ENCODE measurements around the gene RNU5B-1. TPM values are rescaled to one million over a fixed set of nuclear protein-coding genes. Genes with fewer than 3 reads are reported as not detected.
A peak's percentile ranks its signal among the peaks of the same experiment; 100 is the strongest.

Gene RNU5B-1
- total RNA-seq, 2 experiments from 2014 or later: not detected

- no peak for TF ChIP-seq CTCF (conservative IDR thresholded peaks at IDR 0.05; ENCODE audit: low read length)
- no TSS peak for BruUV-seq (replicated peaks)
- H3K9me3 ChIP-seq (ENCODE audit: low read length): no peaks in the 10 kb centered on the region
- H4K20me1 ChIP-seq (ENCODE audit: insufficient read depth, low read length): no peaks in the 10 kb centered on the region
- intact Hi-C loops (cut with micrococcal nuclease; ENCODE audit: unreplicated experiment): loop anchor here (5.0 to 10.0 kb wide), 2 partner anchors 465 to 583 kb away; partner anchors contain the start of gene PIF1
- no peak overlapping the region for H3K27ac ChIP-seq (ENCODE audit: low read depth, low read length, poor library complexity, severe bottlenecking)
- H3K4me1 ChIP-seq (ENCODE audit: insufficient read depth, low read length, poor library complexity, severe bottlenecking): peaks cover 34% of the 10 kb centered on the region
- H3K4me3 ChIP-seq (ENCODE audit: low read depth, low read length, poor library complexity, severe bottlenecking): no peak overlapping the region
- H3K79me2 ChIP-seq (ENCODE audit: insufficient read depth, low read depth, low read length): peaks cover 6% of the 10 kb centered on the region; the same call in 1 of the 2 replicates
- H3K9me2 ChIP-seq (ENCODE audit: insufficient read depth, low read length): no peaks in the 10 kb centered on the region
- ChIA-PET POLR2A (interaction anchor here (1.1 kb wide), 1 partner anchor 104 kb away, joined by 4 read pairs; the partner anchor contains the start of gene CLPX), CTCF (ENCODE audit: unreplicated experiment) (no interaction called here)
- no peak overlapping the region for H2AFZ ChIP-seq (ENCODE audit: low read length)
- no peak for DNase-seq (ENCODE audit: low spot score)
- H3K4me2 ChIP-seq (ENCODE audit: low read length): no peak overlapping the region
- H3K36me3 ChIP-seq (ENCODE audit: insufficient read depth, low read length): no peaks in the 10 kb centered on the region; the same call in 1 of the 2 replicates
Observed at GRCh38 chr15:65289261-65289854, 15.1 kb upstream of the RNU5B-1 start.

- peaks cover 6% of the 10 kb centered on the region; the same call in 1 of the 2 replicates for H3K79me2 ChIP-seq (ENCODE audit: insufficient read depth, low read depth, low read length)
- peaks cover 38% of the 10 kb centered on the region for H3K4me1 ChIP-seq (ENCODE audit: insufficient read depth, low read length, poor library complexity, severe bottlenecking)
- no peaks in the 10 kb centered on the region for H3K9me3 ChIP-seq (ENCODE audit: low read length)
- no peaks in the 10 kb centered on the region for H3K36me3 ChIP-seq (ENCODE audit: insufficient read depth, low read length)
- intact Hi-C loops (cut with micrococcal nuclease; ENCODE audit: unreplicated experiment): no loop called here
- H2AFZ ChIP-seq (ENCODE audit: low read length): no peak overlapping the region
- ChIA-PET POLR2A (interaction anchor here (1.1 kb wide), 1 partner anchor 105 kb away, joined by 4 read pairs; the partner anchor contains the start of gene CLPX), CTCF (ENCODE audit: unreplicated experiment) (no interaction called here)
- H3K4me3 ChIP-seq (ENCODE audit: low read depth, low read length, poor library complexity, severe bottlenecking): no peak overlapping the region
- no peak for DNase-seq (ENCODE audit: low spot score)
- BruUV-seq (replicated peaks): no TSS peak
- no peaks in the 10 kb centered on the region for H4K20me1 ChIP-seq (ENCODE audit: insufficient read depth, low read length)
- H3K9me2 ChIP-seq (ENCODE audit: insufficient read depth, low read length): no peaks in the 10 kb centered on the region
- no peak overlapping the region for H3K27ac ChIP-seq (ENCODE audit: low read depth, low read length, poor library complexity, severe bottlenecking)
- TF ChIP-seq CTCF (conservative IDR thresholded peaks at IDR 0.05; ENCODE audit: low read length) (no peak), EZH2phosphoT487 (IDR thresholded peaks at IDR 0.05; ENCODE audit: borderline replicate concordance, low read depth, low read length) (no peak)
- H3K4me2 ChIP-seq (ENCODE audit: low read length): no peak overlapping the region
Observed at GRCh38 chr15:65290228-65290627, 14.2 kb upstream of the RNU5B-1 start.

- intact Hi-C loops (cut with micrococcal nuclease; ENCODE audit: unreplicated experiment): no loop called here
- CTCF ChIA-PET (ENCODE audit: unreplicated experiment): no interaction called here
- no peak for TF ChIP-seq CTCF (conservative IDR thresholded peaks at IDR 0.05; ENCODE audit: low read length)
Observed at GRCh38 chr15:65292938-65293518, 11.4 kb upstream of the RNU5B-1 start.

More at GRCh38 chr15:65292938-65293518, 11.4 kb upstream of the RNU5B-1 start:
- no peaks in the 10 kb centered on the region for H3K9me3 ChIP-seq (ENCODE audit: low read length)
- no peak for DNase-seq (ENCODE audit: low spot score)
- no peaks in the 10 kb centered on the region for H3K9me2 ChIP-seq (ENCODE audit: insufficient read depth, low read length)
- H3K4me3 ChIP-seq (ENCODE audit: low read depth, low read length, poor library complexity, severe bottlenecking): no peak overlapping the region
- no peaks in the 10 kb centered on the region for H3K36me3 ChIP-seq (ENCODE audit: insufficient read depth, low read length)
- no peak overlapping the region for H3K27ac ChIP-seq (ENCODE audit: low read depth, low read length, poor library complexity, severe bottlenecking)
- BruUV-seq (replicated peaks): no TSS peak
- H3K79me2 ChIP-seq (ENCODE audit: insufficient read depth, low read depth, low read length): no peaks in the 10 kb centered on the region
- H3K4me2 ChIP-seq (ENCODE audit: low read length): no peak overlapping the region
- POLR2A ChIA-PET: interaction anchor here (0.7 kb wide), 1 partner anchor 110 kb away, joined by 4 read pairs; no protein-coding TSS in a partner anchor
- H4K20me1 ChIP-seq (ENCODE audit: insufficient read depth, low read length): no peaks in the 10 kb centered on the region
- peaks cover 37% of the 10 kb centered on the region for H3K4me1 ChIP-seq (ENCODE audit: insufficient read depth, low read length, poor library complexity, severe bottlenecking)
- peak overlapping the region; percentile 17; the same call in 1 of the 2 replicates for H2AFZ ChIP-seq (ENCODE audit: low read length)

Data from OCI-LY7 (cell line).